Panc1 (cell line): ENCODE results near the gene CNTN5.

Source experiments
- POLR2AphosphoS5 ChIP-seq: IDR thresholded peaks from 2 replicates; pipeline ENCODE4 v1.6.1; 2012; ENCODE audit warnings: mild to moderate bottlenecking, low read depth, low read length, moderate library complexity
- TCF7L2 ChIP-seq: IDR thresholded peaks from 2 replicates; pipeline ENCODE4 v1.6.1; 2011; ENCODE audit warnings: mild to moderate bottlenecking, low read depth, low read length, inconsistent platforms
- TF ChIP-seq, protein P1 (sequence below): fragments of 450-650 bp; IDR thresholded peaks from 2 replicates; pipeline ENCODE4 v1.5.1; 2017; ENCODE audit warnings: mild to moderate bottlenecking
- TF ChIP-seq, protein P2 (sequence below), 2 experiments: IDR thresholded peaks; 2 replicates each; pipeline ENCODE4 v1.6.1; 2011 to 2012; ENCODE audit warnings: low read depth in 2 of 2, control low read depth in 1 of 2, low read length in 1 of 2, mild to moderate bottlenecking in 1 of 2, moderate library complexity in 1 of 2; ENCODE audit not compliant: insufficient read depth in 1 of 2

DNA sequence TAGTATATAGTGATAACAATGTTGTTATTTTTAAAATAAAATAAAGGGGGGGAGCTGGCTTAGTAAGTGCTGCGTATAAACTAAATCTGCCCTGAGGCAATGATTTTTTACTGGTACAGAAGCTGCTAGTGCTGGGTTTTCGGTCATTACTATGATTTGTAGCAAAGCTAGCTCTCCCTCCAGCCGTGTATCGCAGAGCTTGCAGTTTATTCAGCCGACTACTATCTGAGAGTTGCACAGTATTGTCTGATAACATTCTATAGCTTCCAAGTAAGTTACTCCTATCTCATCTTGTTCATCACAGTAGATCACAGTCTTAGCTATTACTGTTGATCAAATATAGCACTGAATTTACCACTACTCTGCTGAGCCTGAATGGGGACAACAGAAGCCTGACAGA lies 860.9 kb downstream of the CNTN5 start:
- TF ChIP-seq, protein P1, sequence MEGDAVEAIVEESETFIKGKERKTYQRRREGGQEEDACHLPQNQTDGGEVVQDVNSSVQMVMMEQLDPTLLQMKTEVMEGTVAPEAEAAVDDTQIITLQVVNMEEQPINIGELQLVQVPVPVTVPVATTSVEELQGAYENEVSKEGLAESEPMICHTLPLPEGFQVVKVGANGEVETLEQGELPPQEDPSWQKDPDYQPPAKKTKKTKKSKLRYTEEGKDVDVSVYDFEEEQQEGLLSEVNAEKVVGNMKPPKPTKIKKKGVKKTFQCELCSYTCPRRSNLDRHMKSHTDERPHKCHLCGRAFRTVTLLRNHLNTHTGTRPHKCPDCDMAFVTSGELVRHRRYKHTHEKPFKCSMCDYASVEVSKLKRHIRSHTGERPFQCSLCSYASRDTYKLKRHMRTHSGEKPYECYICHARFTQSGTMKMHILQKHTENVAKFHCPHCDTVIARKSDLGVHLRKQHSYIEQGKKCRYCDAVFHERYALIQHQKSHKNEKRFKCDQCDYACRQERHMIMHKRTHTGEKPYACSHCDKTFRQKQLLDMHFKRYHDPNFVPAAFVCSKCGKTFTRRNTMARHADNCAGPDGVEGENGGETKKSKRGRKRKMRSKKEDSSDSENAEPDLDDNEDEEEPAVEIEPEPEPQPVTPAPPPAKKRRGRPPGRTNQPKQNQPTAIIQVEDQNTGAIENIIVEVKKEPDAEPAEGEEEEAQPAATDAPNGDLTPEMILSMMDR, result no peak
- no peak for TF ChIP-seq TCF7L2
- TF ChIP-seq POLR2AphosphoS5, result no peak
- TF ChIP-seq, protein P2, sequence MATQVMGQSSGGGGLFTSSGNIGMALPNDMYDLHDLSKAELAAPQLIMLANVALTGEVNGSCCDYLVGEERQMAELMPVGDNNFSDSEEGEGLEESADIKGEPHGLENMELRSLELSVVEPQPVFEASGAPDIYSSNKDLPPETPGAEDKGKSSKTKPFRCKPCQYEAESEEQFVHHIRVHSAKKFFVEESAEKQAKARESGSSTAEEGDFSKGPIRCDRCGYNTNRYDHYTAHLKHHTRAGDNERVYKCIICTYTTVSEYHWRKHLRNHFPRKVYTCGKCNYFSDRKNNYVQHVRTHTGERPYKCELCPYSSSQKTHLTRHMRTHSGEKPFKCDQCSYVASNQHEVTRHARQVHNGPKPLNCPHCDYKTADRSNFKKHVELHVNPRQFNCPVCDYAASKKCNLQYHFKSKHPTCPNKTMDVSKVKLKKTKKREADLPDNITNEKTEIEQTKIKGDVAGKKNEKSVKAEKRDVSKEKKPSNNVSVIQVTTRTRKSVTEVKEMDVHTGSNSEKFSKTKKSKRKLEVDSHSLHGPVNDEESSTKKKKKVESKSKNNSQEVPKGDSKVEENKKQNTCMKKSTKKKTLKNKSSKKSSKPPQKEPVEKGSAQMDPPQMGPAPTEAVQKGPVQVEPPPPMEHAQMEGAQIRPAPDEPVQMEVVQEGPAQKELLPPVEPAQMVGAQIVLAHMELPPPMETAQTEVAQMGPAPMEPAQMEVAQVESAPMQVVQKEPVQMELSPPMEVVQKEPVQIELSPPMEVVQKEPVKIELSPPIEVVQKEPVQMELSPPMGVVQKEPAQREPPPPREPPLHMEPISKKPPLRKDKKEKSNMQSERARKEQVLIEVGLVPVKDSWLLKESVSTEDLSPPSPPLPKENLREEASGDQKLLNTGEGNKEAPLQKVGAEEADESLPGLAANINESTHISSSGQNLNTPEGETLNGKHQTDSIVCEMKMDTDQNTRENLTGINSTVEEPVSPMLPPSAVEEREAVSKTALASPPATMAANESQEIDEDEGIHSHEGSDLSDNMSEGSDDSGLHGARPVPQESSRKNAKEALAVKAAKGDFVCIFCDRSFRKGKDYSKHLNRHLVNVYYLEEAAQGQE (IDR thresholded peaks at IDR 0.05; ENCODE audit: insufficient read depth in 1 of 2, low read depth in 2 of 2, low read length in 1 of 2), result no peak
